HG03175 (cell line): Measurements from ENCODE around the gene EFHD2.
"Not testable (repeated sequence)": the region's sequence is repeated elsewhere in the genome, so short reads cannot be mapped to it uniquely, and the experiment has no call there.

ENCODE experiments used
- ATAC-seq: cut with Tn5 transposase; IDR thresholded peaks from one replicate; pipeline ENCODE4 v1.9.1; 2021; ENCODE audit warnings: mild to moderate bottlenecking, moderate library complexity; ENCODE audit not compliant: unreplicated experiment

EFHD2 gene

GRCh38 chr1:15428815-15429435, 19.2 kb downstream of the EFHD2 start:
- ATAC-seq: no peak

DNA sequence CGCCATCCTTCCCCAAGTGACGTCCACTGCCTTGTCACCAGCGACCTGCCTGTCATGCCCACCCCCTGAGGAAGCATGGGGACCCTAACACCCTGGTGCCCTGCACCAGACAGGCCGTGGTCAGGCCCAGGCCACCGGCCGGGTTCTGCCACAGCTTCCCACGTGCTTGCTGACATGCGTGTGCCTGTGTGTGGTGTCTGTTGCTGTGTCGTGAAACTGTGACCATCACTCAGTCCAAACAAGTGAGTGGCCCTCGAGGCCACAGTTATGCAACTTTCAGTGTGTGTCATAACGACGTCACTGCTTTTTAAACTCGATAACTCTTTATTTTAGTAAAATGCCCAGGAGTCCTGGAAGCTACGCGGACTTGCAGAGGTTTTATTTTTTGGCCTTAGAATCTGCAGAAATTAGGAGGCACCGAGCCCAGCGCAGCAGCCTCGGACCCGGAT, 20.0 kb downstream of the EFHD2 start:
- no peak for ATAC-seq

DNA sequence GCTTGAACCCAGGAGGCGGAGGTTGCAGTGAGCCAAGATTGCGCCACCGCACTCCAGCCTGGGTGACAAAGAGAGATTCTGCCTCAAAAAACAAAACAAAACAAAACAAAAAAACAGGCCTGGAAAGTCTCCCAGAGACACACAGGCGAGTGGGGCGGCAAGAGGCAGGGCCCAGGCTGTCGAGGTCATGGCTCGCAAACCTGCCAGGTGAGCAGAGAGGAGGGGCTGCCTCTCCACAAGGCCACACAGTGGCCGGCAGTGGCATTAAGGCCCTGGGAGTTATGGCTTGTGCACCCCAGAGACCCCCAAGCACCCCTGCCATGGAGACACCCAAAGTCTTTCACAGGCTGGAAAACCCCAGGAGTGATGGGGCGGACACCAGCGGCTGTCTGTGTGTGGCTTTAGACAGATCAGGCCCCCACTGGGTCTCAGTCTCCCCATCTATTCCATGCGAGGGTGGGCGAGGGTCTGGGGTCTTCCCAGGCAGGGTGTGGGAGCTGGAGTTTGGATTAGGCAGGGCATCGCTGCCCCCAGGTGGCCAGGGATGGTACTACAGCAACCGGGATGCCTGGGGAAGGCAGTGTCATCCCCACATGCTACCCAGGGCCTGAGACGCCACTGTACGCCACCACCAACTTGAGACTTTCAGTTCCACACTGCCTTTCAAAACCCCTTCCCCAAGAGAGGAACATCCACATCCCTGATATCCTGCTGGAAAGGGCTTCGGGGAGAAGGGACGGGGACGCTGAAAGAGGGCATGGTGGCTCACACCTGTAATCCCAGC, 21.3 kb downstream of the EFHD2 start:
- ATAC-seq: no peak

GRCh38 chr1:15431571-15431948, 21.9 kb downstream of the EFHD2 start:
- no peak for ATAC-seq

DNA sequence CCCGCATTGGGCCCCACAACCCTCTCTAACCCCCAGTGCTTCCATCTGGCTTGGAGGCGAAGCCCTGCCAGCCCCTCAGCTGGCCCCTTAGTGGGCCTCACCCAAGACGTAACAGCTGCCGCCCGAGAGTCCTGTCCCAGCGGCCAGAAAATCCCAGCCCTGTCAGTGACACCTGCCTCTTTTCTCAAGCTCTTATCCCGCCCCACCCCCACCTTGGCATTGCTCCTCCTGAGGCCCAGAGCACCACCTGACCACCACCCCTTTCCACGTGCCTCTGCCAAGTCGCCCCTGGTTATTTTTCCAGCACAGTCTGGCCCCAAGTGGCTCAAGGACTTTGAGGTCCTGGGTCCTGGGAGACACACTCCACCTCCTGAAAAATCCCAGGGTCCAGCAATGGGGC, 22.6 kb downstream of the EFHD2 start:
- ATAC-seq: no peak

DNA sequence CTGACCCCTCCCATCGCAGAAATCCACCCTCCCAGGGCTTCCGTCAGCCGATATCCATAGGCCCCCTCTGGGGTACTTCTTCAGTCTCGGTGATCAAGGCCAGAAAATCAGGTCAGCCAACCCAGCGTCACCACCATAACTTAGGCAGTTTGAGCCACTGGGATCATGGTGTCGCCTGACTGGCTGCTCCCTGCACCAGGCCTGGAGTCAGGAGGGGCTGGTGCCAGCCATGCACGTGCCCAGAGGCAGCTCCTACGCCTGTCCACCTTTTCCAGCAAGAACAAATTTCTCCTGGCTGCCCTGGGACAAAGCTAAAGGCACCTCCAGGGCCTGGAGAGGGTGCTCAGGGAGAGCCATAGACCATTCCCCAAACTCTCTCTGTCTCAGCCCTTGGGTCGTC, 23.8 kb downstream of the EFHD2 start:
- no peak for ATAC-seq

DNA sequence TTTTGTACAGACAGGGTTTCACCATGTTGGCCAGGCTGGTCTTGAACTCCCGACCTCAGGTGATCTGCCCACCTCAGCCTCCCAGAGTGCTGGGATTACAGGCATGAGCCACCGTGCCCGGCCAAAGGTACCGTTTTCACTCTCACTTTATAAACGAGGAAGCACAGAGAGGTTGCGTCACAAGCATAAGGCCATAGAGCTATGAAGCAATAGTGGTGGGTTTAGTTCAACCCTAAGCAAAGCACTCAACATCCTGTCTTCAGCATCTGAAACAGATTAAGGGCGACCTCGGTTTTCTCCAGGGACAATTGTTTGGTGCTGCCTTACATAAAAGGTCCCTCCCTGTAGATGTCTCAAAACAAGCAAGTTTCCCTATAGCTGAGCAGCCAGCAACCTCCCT, 25.1 kb downstream of the EFHD2 start:
- not testable (repeated sequence) for ATAC-seq

DNA sequence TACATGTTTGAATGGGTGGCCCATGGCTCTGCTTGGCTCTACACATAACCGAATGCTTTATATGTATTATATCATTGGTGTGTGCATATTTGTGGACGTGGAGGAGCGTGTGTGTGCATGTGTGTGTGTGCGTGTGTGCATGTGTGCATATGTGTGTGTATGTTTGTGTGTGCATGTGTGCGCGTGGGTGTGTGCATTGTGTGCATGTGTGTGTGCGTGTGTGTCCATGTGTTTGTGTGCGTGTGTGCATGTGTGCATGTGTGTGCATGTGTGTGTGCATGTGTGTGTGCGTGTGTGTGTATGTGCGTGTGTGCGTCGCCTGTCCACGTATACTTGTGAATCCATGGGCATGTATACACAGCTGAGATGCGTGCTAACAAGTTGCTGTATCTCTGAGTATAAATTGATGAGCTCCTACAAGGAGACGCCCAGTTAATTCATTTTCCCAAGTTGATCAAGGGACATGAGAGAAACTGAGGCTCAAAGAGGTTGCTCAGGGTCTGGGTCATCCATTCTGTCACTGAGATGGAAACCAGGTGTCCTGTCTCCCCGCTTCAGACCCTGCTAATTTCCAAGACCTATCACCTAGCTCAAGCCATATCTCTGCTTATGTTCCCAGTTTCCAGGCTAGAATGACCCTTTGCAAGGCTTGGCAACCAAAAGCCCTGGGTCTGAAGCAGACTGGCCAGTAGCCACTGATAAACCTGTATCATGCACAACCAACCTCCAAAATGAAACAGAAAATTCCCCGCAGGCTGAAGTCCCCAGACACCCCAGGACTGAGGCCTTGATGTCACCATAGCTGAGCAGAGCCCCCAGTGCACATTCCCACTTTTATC, 25.8 kb downstream of the EFHD2 start:
- no peak for ATAC-seq

DNA sequence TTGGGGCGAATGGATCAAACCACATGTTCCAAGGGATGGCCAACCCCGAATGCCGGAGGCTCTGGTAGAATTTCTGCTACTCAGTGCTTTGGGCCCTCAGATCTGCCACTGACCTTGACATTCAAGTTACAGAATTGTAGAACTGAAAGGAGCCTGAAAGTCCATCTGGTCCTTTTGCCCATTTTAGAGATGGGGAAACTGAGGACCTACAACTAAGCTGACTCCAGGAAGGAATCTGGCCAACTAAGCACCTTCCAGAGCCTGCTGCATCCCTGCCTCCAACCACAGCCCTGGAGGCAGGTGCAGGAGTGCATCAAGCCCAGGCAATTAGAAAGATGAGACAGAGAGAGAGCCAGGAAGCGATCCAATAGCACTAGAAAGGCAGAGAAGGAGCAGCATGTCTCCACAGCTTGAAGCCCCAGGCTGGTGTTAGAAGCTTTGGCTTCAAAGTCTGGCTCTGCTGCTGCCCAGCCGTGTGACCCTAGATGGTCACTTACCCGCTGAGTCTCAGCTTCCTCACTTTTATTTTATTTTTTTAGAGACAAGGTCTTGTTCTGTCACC, 27.3 kb downstream of the EFHD2 start:
- no peak for ATAC-seq

DNA sequence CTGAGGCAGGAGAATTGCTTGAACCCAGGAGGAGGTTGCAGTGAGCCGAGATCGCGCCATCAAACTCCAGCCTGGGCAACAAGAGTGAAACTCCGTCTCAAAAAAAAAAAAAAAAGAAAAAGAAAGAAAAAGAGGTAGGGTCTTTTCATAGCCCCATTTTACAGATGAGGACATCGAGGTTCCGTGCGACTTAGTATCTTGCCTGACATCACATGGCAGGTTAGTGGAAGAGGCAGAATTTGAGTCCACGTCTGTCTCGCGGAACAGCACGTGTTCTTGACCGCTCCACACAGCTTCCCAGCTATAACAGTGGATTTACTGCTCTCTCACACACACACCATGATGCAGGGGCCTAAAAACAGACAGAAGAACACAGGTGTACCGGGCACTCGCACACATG, 29.6 kb downstream of the EFHD2 start:
- no peak for ATAC-seq

DNA sequence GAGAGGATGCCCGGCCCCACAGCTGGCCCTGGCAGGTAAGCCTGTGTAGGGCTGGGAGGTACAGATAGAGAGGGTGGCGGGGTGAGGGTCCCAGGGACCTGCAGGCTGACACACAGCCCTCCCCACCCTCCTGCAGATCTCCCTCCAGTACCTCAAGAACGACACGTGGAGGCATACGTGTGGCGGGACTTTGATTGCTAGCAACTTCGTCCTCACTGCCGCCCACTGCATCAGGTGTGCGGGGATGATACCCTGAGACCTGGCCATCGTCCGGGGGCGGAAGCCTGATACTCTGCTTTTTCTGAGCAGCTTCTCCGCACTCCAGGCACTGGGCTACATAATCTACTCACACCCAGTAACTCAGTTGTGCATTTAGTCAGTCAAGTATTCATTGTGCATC, 30.7 kb downstream of the EFHD2 start:
- no peak for ATAC-seq

DNA sequence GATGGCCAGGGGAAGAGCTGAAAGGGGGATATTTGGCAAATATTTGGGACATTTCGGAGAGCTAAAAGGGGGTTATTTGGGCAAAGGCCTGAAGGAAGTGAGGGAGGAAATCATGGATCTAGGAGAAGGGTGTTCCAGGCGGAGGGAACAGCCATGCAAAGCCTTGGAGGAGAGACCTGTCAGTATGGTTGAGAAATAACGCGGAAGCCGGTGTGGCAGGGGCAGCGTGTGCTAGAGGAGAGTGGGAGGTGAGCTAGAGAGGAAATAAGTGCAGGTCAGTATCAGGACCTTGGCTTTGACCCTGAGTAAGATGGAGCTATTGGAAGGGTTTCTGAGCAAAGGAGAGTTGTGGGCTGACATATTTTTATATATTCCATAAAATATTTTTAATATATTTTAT, 31.6 kb downstream of the EFHD2 start:
- no peak for ATAC-seq

GRCh38 chr1:15442119-15442518, 32.4 kb downstream of the EFHD2 start:
- no peak for ATAC-seq

DNA sequence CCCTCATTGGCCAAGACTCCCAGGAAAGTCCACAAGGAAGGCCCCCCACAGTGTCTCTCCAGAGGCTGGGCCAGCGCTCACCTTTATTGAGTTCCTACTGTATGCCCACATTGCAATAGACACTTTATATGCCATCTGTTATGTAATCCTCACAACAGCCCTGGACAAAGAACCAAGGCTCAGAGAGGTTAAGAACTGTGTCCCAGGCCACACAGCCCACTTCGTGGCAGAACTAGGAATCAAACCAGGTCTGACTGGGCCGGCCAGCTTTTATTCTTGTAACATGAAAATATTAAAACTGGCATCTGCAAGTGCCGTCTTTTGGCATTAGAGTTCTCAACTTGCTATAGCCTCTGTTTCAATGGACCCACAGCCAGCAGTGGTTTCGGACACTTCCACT, 33.1 kb downstream of the EFHD2 start:
- ATAC-seq: no peak

DNA sequence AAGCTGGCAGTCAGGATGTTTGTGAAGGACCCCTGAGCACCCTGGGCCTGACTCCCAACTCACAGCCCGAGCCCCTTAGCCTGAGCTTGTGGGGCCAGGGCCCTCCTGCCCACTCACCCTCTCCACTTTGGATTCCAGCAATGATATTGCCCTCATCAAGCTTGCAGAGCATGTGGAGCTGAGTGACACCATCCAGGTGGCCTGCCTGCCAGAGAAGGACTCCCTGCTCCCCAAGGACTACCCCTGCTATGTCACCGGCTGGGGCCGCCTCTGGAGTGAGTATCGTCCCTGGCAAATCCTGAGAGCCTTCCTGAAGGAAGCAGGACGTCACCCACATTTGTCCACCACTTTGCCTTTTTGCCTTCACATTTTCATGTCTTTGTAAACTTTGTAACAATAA, 33.6 kb downstream of the EFHD2 start:
- no peak for ATAC-seq

DNA sequence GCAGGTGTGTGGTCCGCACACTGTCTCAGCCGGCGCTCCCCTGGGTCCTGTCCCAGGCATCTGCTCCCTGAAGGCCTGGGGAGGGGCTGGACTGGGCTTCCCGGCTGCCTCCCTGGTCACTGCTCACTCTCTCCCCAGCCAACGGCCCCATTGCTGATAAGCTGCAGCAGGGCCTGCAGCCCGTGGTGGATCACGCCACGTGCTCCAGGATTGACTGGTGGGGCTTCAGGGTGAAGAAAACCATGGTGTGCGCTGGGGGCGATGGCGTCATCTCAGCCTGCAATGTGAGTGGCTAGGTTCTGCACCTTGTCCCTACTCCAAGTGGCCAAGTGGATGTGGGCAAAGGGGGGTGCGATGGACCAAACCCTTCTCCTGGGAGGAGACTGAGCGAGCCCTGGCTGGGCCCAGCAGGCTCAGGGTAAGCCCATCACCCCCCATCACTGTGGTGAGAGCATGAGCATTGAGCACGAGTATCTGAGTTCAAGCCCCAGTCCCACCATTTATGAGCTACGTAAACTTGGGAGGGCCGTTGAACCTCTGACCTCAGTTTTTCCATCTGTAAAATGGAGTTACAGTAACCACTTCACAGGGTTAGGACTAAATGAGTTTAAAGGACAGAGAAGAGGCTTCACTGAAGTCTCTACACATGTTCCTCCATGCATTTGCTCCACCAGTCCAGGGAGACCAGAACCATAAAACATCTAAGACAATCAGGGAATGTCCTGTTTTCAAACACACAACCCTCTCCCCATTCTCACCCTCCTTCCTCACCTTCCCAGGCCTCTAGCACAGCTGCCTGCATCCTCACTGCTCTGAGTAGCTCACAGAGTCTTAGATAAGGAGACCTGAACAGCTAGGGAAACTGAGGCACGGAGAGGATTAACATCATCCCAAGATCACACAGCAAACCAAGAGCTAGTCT, 35.0 kb downstream of the EFHD2 start:
- ATAC-seq: no peak

DNA sequence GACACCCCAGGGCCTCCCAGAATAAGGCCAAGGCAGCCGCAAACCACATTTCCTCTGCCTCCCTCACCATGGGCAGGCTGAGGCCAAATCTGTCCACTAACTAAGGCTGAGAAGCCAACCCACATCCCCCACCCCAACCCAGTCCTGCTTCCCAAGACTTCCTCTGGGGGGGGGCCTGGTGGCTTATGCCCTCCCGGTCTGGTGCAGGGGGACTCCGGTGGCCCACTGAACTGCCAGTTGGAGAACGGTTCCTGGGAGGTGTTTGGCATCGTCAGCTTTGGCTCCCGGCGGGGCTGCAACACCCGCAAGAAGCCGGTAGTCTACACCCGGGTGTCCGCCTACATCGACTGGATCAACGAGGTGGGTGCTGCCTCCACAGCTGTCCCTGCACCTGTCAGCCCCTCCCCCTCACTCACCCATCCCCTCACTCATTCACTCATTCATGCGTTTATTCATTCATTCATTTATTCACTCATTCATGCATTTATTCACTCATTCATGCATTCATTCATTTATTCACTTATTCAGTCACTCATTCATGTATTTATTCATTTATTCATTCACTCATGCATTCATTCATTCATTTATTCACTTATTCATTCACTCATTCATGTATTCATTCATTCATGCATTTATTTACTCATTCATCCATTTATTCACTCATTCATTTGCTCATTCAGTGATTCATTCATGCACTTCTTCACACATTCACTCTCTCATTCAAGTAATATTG, 35.9 kb downstream of the EFHD2 start:
- ATAC-seq: no peak

GRCh38 chr1:15446212-15446611, 36.5 kb downstream of the EFHD2 start:
- ATAC-seq: no peak

- no peak for ATAC-seq
Measured at GRCh38 chr1:15448877-15449462, 39.3 kb downstream of the EFHD2 start.
